HG03175 (cell line): Measurements from ENCODE around the gene POLK.

Source experiments
- ATAC-seq: cut with Tn5 transposase; IDR thresholded peaks from one replicate; pipeline ENCODE4 v1.9.1; 2021; ENCODE audit warnings: mild to moderate bottlenecking, moderate library complexity; ENCODE audit not compliant: unreplicated experiment

POLK gene

DNA sequence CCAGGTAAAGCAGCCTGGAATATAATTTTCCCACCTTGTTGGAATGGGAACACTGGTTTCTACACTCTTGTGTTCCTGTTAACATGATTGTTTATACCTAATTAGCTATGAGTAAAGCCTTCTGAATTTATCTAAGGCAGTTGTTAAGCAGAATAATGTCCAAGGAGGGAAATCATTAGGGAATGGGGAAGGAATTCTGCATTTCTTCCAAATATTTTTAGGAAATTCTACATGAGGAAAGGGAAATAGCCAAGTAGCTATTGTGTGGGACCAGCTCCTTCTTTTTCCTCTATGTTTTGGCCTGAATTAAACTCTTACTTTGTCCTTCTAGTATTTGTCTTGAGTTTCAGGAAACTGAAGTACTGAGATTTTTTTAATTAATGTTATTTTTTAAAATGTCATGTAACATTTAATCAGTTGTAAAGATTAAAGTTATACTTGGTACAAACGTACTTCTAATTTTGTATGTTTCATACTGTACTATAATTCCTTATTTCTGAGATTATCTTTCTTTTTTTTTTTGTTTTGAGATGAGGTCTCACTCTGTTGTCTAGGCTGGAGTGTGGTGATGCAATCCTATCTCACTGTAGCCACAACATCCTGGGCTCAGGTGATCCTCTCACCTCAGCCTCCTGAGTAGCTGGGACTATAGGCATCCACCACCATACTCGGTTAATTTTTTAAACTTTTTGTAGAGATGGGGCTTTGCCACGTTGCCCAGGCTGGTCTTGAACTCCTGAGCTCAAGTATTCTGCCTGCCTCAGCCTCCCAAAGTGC lies 128.0 kb downstream of the POLK start:
- ATAC-seq, result no peak

DNA sequence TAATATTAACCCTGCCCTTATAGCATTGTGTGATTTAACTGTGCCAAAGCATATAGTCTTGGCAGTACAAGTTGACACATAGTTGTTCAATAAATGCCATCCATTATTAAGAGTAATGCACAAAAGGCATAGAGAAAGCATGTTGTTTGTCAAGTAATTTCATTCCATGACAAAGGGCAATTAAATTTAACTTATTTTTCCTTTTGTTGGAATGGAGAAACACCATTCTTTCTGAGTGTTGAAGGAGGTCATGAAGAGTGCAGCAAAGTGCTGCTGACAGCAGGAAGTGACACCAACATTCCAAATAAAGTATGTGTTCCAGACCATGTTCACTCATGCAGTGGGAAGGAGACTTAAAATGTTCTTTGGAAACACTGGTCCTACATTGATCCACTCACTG lies 128.7 kb downstream of the POLK start:
- ATAC-seq, result no peak

DNA sequence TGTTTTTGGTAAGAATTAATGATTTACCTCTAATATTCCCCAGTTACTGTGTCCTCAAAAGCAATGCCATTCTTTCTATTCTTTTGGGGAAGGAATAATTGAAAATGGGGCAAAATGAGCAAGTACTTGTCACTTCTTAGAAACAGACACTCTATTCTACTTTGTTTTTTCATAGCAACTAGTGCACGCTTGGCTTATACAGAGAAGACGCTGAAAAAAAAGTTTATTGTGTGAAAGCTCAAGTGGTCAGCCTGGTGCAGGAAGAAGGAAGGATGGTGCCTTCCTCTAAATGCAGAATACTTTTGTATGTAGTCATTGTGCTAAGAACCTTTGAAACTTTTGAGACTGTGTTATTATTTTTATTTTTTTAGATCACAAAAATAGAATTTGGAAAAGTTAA lies 129.1 kb downstream of the POLK start:
- no peak for ATAC-seq

DNA sequence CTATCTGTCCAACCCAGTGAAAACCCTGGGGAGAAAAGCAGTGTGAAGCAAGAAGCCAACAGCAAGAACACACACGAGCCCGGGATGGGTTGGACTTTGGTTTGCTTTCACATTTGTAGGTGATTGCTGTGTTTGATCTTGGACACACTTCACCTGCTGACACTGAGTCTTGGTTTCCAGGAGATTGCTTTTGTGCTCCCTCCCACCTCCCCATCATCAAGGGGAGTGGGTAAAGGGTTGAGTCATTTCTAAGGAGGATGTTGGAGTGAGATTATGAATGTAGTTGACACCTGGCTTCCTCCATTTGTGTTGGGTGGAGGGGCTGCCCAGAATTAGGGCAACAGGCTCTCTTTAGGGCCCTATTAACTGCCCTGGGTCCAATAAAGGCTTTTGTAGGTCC lies 137.0 kb downstream of the POLK start:
- peak; percentile 50 for ATAC-seq
